Brain microvascular endothelial cell (primary cell): Measurements from ENCODE around the gene SLC5A10.
"Not testable (repeated sequence)": the region's sequence is repeated elsewhere in the genome, so short reads cannot be mapped to it uniquely, and the experiment has no call there.

Experiments
- DNase-seq: peaks from one replicate; pipeline ENCODE4 v3.0.0-alpha.2; 2020
- H3K27ac ChIP-seq: fragments of 250-450 bp; sonication (Bioruptor Pico); 2 replicates; pipeline ENCODE4 v1.5.1; 2020; ENCODE audit warnings: mild to moderate bottlenecking, moderate library complexity
- H3K27me3 ChIP-seq: fragments of 250-450 bp; sonication (Bioruptor Pico); replicated peaks from 2 replicates; pipeline ENCODE4 v1.5.1; 2020; ENCODE audit warnings: mild to moderate bottlenecking
- H3K36me3 ChIP-seq: fragments of 250-450 bp; sonication (Bioruptor Pico); replicated peaks from 2 replicates; pipeline ENCODE4 v1.5.1; 2020; ENCODE audit warnings: mild to moderate bottlenecking
- H3K4me3 ChIP-seq: 2 replicates; pipeline ENCODE4 v1.5.1; 2011; ENCODE audit warnings: low read depth, mild to moderate bottlenecking, control low read depth, low read length, moderate library complexity
- in situ Hi-C: cut with HindIII; loops from 2 replicates; pipeline ENCODE4 v1.10.0; 2017; ENCODE audit warnings: low sequenced_read_pairs, low pct_ligation_motif_present

The SLC5A10 gene

GRCh38 chr17:19070318-19071168 is 118.6 kb downstream of the SLC5A10 start:
- H3K36me3 ChIP-seq, in situ Hi-C loops, DNase-seq, H3K27ac ChIP-seq, H3K4me3 ChIP-seq, H3K27me3 ChIP-seq: not testable (repeated sequence)
